ENCODE data around the gene STRC.
A peak's percentile ranks its signal among the peaks of the same experiment; 100 is the strongest.
"Not testable (repeated sequence)": the region's sequence is repeated elsewhere in the genome, so short reads cannot be mapped to it uniquely, and the experiment has no call there.

STRC gene

DNA sequence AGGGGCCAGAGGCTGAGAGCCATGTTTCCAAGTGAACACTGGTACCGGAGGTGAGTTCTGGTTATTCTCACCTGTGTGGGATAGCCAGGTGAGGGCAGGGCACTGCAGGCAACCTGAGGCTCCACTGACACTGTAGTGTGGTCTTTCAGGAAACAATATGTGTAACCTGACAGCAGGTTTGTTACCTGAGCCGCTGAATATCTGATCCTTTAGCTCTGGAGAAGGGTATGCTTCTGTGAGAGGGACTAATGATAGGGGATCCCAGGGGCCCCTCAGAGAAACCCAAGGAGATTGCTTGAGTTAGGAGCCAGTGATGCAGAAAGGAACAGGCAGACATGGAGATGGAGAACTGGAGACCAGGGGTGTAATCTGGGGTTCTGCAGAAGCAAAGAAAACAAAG lies at the start of gene STRC:
TSS of gene STRC (minus strand) at position 101 of the 400 bp plus-strand sequence. CDS start at position 23, 78 bp downstream.
- DNase-seq (ENCODE audit: low read depth, low spot score) = not testable (repeated sequence)

DNA sequence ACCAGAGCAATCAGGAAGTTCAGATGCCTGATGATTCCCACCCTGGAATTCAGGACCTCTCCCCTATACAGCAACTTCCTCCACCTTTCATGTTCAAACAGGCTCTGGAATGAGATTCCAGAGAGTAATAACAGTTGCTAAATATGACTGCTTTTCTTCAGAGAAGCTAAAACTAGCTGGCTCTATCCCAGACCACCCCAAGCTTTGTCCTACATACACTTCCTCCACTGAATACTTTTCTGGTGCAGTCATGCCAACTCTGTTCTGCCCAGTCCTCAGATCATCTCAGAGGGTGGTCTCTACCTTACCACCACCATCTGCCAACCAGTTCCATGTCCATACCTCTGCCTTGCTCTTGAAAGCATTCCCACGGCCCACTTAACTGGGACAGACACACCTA lies 47.6 kb upstream of the STRC start:
- not testable (repeated sequence) for DNase-seq (ENCODE audit: low read depth, low spot score)

DNA sequence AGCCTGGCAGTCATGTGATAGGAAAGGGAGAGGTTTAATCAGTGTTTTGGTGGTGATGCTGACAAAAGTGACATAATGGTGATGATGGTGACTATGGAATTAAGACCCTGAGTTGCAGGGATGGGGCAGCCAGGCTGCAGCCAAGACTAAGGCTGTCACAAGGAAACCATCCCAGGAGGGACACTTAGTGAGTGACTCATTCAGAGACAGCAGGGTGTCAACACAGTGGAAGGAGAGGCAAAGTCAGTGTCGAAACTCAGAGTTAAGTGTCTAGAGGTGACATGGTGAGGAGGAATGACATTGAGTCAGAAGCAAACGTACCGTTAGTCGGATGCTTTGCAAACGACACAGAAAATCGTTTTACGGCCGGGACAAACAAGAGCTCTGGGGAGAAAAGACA lies 44.7 kb upstream of the STRC start:
- DNase-seq (ENCODE audit: low read depth, low spot score) = not testable (repeated sequence)

DNA sequence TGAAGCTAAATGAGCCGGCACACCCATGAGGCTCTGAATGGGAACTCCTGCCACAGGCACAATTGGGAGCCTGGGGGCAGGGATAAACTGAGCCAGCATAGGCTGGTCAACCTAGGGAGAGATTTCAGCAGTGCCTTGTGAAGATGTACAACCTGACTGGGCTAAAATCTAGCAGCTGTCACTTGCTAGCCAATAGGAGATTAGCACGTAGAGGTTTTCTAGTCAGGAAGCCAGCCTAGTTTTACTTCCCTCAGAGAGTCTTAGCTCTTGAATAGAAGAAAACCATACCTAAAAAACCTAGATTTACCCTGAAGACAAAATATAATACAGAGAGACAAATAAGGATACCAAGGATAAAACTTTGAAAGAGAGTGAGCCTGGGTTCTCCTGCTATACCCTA lies 43.7 kb upstream of the STRC start:
- not testable (repeated sequence) for DNase-seq (ENCODE audit: low read depth, low spot score)

DNA sequence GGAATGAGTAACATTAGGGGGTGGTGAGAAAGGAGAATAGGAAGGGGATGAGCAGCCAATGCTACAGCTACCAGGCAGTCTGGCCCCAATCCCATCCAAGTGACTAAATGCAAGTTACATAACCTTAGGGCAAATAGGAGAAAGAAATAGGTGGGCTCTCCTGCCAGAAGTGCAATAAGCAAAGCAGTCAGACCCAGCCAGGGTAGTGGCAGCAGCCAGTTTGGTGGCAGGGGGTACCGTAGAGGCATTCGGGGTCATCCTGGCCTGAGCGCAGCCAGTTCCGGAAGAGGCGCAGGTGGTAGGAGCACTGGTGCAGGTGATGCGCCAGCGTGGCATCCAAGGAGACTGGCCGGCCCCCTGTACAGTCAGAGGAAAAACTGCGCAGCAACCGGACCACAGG lies 41.1 kb upstream of the STRC start:
- not testable (repeated sequence) for DNase-seq (ENCODE audit: low read depth, low spot score)

DNA sequence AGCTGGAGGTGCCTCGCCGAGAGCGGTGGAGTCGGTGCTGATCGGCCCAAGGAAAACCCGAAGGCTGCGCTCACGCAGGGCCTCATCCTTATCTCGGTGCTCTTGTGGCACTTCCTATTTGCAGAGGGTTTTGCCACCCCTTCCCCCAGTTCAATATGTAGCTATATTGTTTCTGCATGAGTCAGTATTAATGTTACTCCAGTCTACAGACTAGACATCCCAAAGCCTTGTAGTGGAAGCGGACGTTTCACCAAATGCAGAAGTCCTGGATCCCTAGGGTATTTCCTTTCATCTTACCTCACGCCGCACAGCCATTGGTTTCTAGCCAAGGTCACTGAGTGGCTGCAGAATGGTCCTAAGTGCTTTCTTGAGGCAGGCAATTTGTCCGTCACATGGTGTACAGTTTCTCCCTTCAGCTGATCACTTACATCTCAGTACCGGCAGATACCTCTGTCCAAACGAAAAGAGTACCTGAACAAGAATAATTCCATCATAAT lies 30.9 kb upstream of the STRC start:
- DNase-seq (ENCODE audit: low read depth, low spot score) = not testable (repeated sequence)

DNA sequence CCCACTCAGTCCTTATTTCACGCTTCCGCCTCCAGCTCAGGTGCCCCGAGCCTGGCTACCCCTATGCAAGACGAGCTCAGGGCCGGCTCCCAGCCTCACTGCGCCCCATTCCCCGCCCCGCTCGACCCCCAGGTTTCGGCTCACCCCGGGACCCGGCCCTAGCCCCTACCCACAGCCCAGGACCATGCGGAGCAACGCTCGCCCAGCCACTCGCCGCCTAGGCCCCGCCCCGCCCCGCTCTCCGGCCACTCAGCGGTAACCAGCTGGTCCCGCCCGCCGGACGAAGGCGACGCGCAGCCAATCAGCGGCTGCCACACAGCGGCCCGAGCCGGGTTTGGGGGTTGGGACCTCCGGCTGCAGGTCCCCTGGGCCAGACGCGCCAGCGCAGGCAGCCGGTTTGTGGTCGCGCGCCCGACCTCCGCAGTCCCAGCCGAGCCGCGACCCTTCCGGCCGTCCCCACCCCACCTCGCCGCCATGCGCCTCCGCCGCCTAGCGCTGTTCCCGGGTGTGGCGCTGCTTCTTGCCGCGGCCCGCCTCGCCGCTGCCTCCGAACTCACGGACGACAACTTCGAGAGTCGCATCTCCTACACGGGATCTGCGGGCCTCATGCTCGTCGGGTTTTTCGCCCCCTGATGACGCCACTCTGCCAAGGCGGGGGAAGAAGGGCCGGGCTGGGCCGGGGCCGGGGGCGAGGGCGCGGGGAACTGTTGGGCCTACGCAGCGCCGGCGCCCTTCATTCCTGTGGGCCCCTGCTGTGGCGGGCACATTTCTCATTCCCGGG lies 30.2 kb upstream of the STRC start, which contains the start of gene CATSPER2:
TSS of gene CATSPER2 (minus strand) at position 196 of the 781 bp plus-strand sequence. CDS start 783 bp downstream, outside the sequence.
- no peak for DNase-seq (ENCODE audit: low read depth, low spot score)

DNA sequence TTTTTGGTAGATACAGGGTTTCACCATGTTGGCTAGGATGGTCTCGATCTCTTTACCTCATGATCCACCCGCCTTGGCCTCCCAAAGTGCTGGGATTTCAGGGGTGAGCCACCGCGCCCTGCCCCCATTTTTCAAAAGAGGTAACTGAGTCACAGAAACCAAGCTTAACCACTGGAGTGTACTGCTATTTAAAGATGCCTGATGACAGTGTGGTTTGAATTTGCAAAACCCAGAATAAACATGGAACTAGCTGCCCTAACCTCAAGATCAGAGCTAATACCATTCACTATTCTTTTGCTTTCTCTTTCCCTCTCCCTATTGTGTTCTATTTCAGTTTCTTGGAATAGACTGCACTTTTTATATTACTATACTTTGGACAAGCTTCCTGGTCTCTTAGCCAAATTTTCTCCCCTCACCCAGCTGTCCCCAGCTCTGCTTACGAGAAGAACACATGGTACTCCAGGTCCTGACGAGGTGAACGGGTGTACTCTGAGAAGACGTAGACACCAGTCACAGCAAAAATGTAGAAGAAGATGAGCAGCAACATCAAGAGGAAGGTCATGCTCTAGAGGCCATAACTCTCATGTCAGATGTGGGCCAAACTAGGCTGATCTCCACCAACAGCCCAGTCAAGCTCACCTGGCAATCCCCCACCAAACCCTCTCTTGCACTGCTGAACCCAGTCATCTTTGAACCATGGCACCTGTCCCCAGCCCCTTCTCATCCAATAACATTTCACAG lies 20.0 kb upstream of the STRC start:
- not testable (repeated sequence) for DNase-seq (ENCODE audit: low read depth, low spot score)

DNA sequence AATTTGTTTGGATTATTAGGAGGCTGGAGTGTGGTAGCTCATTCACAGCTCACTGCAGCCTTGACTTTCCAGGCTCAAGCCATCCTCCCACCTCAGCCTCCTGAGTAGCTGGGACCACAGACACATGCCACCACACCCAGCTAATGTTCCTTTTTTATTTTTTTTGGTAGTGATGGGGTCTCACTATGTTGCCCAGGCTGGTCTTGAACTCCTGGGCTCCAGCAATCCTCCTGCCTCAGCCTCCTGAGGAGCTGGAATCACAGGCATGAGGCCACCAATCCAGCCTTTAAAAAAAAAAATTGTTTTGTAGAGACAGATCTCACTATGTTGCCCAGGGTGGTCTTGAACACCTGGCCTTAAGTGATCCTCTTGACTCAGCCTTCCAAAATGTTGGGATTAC lies 8.3 kb upstream of the STRC start:
- DNase-seq (ENCODE audit: low read depth, low spot score) = not testable (repeated sequence)

DNA sequence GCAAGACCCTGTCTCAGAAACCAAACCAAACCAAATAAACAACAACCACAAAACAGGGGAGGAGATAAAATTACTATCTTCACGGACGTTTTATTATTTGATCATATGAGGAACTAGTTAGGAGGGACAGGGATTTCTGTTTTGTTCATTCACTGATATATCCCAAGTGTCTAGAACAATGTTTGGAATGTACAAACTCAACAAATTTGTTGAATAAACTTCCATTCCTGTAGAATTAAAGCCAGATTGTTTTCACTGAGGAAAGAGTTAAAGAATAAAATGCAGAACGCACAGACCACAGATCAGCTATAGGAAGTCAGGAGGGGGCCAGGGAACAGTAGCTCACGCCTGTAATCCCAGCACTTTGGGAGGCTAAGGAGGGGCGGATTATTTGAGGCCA lies 6.5 kb upstream of the STRC start:
- DNase-seq (ENCODE audit: low read depth, low spot score) = no peak

DNA sequence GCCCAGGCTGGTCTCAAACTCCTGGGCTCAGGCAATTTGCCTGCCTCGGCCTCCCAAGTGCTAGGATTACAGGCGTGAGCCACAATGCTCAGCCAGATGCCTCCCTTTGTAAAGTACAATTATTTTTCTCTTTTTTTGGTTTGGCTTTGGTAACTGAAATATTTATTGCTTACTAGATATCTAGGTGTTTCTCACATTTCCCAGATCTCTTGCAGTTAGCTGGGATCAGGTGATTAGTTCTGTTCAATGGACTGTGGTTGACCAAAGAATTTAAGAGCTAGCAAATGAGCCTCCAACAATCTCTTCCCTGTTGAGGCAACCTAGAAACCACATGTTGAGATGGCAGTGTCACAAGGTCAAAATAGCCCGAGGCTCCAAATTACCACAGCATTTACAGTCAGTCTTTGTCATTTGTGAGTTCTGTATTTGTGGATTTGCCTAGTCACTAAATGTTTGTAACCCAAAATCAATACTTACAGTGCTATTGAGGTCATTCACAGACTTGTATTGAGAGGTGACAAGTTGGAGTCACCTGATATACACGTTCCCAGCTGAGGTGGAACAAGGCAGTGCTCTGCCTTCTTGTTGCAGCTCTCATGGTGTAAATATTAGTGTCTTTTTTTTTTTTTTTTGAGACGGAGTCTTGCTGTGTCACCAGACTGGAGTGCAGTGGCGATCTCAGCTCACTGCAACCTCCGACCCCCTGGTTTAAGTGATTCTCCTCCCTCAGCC lies 3.6 kb upstream of the STRC start:
- peak; percentile 8 for DNase-seq (ENCODE audit: low read depth, low spot score)

DNA sequence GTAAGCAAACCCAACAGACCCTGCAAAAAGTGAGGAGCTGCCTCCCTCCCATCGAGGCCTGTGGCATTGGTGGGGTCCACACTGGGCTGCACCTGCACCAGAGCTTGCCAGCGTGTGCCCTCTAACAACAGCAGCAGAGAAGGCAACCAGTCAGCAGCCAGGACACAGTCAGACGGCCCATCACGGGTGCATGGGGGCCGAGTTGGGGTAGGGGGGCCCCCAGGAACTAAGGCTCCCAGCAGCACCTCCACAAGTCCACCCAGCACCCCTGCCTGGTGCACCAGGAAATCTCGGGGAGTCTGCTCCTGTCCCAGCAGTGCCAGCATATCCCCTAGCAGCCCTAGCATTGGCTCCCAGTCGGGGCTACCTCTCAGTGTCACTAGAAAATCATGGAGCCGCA lies 850 bp downstream of the STRC start:
- not testable (repeated sequence) for DNase-seq (ENCODE audit: low read depth, low spot score)

DNA sequence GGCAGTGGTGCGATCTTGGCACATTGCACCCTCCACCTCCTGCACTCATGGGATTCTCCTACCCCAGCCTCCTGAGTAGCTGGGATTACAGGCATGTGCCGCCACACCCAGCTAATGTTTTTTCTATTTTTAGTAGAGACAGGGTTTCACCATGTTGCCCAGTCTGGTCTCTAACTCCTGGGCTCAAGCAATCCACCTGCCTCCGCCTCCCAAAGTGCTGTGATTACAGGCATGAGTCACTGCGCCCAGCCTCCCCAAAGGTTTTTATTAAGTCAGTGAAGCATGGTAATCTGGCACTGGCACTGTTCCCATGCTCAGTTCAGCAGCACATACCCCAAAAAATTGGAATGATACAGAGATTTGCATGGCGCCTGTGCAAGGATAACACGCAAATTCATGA lies 16.4 kb downstream of the STRC start:
- DNase-seq (ENCODE audit: low read depth, low spot score) = not testable (repeated sequence)

DNA sequence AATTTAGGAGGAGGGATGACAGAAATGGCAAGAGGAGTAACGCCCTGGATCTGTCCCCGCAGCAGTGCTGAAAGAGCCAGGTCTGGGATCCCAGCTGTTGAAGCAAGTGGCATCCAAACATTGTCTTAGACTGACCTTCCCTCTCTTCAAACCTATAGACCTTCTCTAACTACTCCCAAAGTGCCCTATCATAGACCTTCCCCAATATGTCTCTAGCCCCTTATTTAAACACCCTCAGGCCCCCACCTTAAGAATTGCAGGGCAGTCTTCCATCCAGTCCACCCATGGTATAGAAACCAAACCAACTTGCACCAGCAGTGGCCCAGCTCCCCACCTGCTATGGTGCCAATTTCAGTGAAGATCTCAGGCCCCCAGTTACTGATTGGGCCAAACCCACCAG lies 18.4 kb downstream of the STRC start:
- not testable (repeated sequence) for DNase-seq (ENCODE audit: low read depth, low spot score)

DNA sequence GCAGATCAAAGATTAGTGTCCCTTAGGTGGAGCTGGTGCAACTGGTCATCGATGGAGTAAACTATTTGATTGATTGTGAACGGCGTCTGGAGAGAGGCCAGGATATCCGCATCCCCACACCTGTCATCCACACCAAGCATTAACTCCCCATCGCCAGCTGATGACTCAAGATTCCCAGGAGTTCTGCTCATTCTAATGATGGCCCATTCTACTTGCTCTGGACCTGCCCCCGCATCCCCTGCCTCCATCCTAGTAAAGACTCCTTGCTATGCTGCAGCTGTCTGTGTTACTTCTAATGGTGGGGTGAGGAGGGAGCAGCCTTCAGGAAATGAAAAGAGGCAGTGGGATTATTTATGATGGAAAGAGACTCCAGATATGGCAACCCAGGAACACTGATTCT lies 19.5 kb downstream of the STRC start:
- not testable (repeated sequence) for DNase-seq (ENCODE audit: low read depth, low spot score)

DNA sequence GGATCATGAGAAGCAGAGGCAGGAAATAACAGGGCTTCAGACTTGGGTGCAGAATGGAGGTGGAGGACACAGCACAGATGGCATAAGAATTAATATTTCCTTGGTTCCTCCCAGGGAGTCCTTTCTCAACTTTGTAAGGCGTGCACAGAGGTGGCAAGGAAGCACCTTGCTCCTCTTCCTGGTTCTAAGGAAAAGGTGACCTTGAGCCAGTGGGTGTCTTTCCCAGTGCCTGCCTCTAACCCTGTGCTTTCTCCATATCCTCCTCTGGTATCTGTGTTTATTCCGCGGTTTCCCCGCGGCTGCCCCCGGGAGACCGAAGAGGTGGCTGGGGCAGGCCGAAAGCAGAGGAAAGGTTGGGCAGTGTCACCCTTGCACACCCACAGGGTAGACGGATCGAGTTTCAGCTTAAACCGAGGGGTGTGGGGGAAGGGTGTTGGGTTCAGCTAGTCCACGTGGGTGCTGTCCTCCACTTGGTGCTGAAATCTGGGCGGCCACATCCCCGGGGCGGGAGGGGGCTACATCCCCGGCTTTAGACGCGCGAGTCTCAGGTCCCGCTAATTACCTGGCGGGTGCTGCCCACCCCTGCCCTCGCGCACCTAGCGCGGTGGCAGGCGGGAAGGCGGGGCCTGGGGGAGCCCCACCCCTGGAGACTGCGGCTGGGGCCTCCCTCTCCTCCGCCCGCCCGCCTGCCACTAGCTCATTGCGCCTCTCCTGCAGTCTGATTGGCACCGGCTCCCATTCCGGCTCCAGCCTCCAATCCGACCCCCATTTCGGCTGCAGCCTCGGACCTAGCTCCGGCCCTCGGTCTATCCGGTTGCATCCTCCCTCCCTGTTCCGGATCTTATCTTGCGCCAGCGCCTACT lies 25.0 kb downstream of the STRC start, which contains the start of gene CKMT1B:
TSS of gene CKMT1B (plus strand) at position 700 of the 863 bp plus-strand sequence. CDS start 192 bp downstream, outside the sequence.
- DNase-seq (ENCODE audit: low read depth, low spot score) = not testable (repeated sequence)

DNA sequence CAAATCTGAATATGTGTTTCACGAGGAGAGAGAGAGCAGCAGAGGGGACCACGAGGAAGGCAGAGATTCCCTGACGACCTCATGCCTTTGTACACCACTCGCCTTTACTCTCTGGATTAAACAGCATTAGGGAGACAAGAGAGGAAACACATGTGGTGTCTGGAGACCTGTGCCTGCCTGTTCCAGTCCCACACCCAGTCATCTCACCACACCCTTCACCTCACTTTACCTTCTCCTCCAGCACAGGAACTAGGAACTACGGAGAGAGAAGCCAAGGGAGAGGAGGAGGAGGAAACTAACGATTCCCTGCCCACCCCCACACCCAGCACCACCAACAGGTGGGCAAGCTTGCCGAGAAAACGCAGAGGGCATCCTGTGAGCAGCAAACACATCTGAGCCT lies 25.8 kb downstream of the STRC start:
- not testable (repeated sequence) for DNase-seq (ENCODE audit: low read depth, low spot score)

DNA sequence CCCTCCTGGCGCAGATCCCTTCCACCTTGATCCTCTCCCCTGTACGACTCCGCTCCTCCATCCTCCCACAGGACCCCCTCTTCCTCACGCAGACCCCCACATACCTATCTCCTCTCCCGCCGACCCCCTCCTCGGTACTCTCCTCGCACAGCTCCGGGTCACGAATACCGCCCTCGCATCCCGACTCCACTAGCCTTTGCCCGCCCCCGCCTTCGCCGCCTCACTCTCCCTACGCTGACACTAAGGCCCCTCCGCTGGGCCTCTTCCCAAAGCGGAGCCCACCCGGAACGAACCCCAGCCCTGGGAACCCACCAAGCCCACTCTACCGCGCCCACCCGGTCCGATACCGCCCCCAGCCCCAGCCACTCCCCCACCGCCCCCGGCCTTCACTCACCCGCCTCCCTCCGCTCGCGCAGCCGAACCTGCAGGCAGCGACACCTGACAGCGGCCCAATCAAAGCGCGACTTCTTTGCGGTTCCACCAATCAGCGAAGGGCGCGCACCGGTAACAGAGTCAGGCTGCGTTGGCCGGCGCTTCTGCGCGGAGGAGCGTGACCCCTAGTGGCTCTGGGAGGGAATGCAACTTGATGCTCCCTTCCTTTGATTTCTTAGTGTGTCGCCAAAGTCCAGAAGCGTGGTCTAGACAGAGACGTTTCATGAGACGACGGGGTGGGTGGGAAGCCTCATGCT lies 28.7 kb downstream of the STRC start, which contains the start of gene PPIP5K1:
TSS of gene PPIP5K1 (minus strand) at position 431 of the 689 bp plus-strand sequence. CDS start 5,704 bp downstream, outside the sequence.
- DNase-seq (ENCODE audit: low read depth, low spot score) = not testable (repeated sequence)

DNA sequence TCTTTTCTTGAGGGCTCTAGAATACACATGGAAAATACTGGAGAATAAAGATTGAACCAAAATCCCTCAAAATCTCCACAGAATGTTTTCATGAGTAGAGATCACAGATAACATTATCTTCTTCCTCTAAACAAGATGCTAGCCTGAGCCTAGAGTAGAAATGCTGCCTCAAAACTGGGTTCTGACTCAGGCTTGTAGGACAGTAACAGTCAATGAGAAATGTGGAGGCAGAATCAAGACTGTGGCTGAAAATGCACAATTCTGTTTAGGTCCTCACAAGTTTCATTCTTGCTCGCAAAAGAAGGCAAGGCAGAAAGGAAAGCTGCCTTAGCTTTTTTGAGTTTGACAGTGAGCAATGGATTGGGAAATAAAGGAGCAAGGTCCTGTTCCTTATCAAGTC lies 44.0 kb downstream of the STRC start:
- DNase-seq (ENCODE audit: low read depth, low spot score) = not testable (repeated sequence)

DNA sequence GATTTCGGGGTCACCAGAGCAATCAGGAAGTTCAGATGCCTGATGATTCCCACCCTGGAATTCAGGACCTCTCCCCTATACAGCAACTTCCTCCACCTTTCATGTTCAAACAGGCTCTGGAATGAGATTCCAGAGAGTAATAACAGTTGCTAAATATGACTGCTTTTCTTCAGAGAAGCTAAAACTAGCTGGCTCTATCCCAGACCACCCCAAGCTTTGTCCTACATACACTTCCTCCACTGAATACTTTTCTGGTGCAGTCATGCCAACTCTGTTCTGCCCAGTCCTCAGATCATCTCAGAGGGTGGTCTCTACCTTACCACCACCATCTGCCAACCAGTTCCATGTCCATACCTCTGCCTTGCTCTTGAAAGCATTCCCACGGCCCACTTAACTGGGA lies 52.0 kb downstream of the STRC start:
- DNase-seq (ENCODE audit: low read depth, low spot score) = not testable (repeated sequence)

Data from ELF-1 (cell line).